GM18873 (cell line): Measurements from ENCODE around the gene LRRC8A.
"Not testable (repeated sequence)": the region's sequence is repeated elsewhere in the genome, so short reads cannot be mapped to it uniquely, and the experiment has no call there.

Experiments used
- ATAC-seq: cut with Tn5 transposase; IDR thresholded peaks from one replicate; pipeline ENCODE4 v1.9.1; 2021; ENCODE audit warnings: mild to moderate bottlenecking, moderate library complexity, moderate number of reproducible peaks; ENCODE audit not compliant: unreplicated experiment, low FRiP score

The LRRC8A gene

GRCh38 chr9:128947277-128947526 is 65.3 kb downstream of the LRRC8A start:
- no peak for ATAC-seq

DNA sequence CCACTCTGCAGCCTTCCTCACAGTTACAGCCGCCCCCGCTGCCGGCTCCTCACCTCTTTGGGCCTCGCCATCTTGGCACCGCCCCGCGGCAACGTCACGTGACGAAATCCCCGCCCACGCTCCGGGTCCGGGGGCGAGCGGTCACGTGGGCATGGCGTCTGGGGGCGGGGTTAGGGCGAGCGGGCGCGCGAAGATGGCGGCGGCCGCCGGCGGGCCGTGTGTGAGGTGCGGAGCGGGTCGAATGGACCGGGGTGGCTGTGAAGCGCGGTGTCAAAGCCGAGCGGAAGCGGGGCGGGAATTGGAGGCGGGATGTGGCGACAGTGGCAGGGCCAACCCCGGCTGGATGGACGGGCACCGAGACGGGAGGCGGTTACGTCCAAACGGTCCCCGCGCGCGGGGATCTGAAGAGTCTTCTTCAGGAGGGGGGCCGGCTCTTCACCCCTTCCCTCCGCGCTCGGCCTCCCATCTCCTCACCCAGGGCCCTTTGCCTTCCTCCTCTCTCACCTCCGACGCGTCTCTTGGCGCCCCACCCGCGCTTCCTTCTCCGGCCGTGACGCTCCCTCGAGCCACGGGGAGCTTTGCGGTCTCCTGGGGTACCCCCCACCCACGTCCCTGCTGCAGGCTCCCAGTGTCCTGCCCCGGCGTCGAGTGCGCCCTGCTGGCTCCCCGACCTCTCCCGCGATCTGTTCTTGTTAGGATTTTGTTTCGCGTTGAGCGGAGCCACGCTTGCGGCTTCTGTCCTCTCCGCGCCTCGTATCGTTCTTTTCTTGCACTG is 65.8 kb downstream of the LRRC8A start, which contains the start of the genes DOLK and NUP188:
DOLK (minus strand) TSS at position 77 of the 775 bp plus-strand sequence. CDS start 300 bp downstream, outside the sequence.
NUP188 (plus strand) TSS at position 173 of the 775 bp plus-strand sequence; CDS start at position 194, 21 bp downstream.
- peak; percentile 62 for ATAC-seq

GRCh38 chr9:128961403-128961802 is 79.5 kb downstream of the LRRC8A start:
- not testable (repeated sequence) for ATAC-seq
